ENCODE measurements around the gene CDC42EP1. TPM values are rescaled to one million over a fixed set of nuclear protein-coding genes. Genes with fewer than 3 reads are reported as not detected.

Gene CDC42EP1
- 100 to 1,000 TPM in 1 of 2 donors, 10 to 100 TPM in 1; 61.6 to 104 TPM for total RNA-seq

DNA sequence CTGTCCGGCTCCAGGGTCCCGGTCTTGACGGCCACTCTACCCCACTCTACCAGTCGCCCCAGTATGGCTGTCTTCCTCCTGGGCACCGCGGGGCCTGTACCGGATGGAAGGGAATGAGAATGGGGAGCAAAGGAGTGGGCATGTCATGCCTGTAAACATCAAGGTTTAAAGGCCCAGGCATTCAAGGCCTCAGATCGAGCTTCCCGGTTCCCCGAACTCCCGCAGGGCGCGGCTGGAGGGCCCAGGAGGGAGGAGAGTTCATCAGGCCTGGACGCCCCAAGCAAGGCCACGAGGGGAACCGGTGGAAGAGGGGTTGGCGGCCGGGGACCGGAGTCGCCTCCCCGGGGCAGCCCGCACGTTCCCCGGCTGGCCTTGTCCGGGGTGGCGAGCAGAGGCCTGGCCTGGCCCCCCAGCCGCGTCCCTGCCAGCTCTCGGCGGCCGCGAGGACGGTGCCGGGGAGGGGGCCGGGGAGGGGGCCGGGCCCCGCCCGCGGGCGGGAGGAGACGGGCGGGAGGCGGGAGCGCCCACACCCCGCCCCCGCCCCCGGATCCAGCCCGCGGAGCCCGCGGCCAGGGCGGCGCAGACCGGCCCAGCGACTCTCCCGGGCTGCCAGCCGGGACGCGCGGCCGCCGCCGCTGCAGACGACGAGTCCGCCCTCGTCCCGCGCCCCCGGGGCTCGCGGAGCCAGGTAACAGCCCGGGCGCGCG lies at the start of gene CDC42EP1:
Gene CDC42EP1 (plus strand): TSS at position 580 of the 707 bp plus-strand sequence. CDS start 5,870 bp downstream, outside the sequence.
- DNase-seq (ENCODE audit: low spot score) (no peak), ATAC-seq (ENCODE audit: insufficient number of reproducible peaks, low FRiP score, low read depth) (no peak)
- TF ChIP-seq, protein P1, sequence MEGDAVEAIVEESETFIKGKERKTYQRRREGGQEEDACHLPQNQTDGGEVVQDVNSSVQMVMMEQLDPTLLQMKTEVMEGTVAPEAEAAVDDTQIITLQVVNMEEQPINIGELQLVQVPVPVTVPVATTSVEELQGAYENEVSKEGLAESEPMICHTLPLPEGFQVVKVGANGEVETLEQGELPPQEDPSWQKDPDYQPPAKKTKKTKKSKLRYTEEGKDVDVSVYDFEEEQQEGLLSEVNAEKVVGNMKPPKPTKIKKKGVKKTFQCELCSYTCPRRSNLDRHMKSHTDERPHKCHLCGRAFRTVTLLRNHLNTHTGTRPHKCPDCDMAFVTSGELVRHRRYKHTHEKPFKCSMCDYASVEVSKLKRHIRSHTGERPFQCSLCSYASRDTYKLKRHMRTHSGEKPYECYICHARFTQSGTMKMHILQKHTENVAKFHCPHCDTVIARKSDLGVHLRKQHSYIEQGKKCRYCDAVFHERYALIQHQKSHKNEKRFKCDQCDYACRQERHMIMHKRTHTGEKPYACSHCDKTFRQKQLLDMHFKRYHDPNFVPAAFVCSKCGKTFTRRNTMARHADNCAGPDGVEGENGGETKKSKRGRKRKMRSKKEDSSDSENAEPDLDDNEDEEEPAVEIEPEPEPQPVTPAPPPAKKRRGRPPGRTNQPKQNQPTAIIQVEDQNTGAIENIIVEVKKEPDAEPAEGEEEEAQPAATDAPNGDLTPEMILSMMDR (IDR thresholded peaks at IDR 0.05): no peak
- Histone ChIP-seq H3K27me3 (replicated peaks; ENCODE audit: insufficient read depth) (no peaks in the 10 kb centered on the region), H3K9me3 (no peaks in the 10 kb centered on the region), H3K4me3 (peak within 1 kb of the TSS; percentile 95), H3K27ac (peak within 1 kb of the TSS; percentile 99 to 100), H3K36me3 (no peaks in the 10 kb centered on the region), H3K4me1 (ENCODE audit: control insufficient read depth in 1 of 2, low read depth in 2 of 2) (peaks cover 32 to 52% of the 10 kb centered on the region in 2 donors)

DNA sequence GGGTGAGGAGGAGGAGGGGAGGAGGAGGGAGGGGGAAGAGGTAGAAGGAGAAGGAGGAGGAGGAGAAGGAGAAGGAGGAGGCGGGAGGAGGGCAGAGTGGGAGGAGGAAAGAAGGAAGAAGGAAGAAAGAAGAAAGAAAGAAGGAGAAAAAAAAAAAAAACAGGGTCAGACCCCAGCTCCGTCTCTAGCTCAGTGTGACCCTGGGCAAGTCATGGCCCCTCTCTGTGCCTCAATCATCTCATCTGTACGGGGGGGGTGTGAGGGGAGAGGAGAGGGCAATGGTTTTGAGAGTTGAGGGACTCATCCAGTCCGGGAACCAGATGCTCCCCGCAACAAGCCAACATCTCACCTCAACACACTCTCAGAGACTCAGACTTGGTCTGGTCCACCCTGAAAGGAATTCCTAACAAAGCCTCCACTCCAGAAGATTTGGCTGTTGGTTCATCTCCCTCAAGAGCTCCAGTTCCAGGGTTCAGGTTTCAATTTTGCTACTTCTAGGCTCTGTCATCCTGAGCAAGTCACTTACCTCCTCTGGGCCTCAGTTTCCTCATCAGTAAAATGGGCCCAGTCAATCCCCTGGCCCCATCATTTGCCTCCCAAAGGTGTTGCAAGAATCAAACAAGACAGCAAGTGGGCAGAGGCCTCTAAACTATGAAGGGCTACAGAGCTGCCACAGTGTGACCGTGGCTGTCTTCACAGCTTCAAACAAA lies 48.7 kb upstream of the CDC42EP1 start:
- ATAC-seq (ENCODE audit: insufficient number of reproducible peaks, low FRiP score, low read depth): no peak
- H3K27ac ChIP-seq: no peak overlapping the region
- H3K4me1 ChIP-seq (ENCODE audit: control insufficient read depth in 1 of 2, low read depth in 2 of 2): no peaks in the 10 kb centered on the region

DNA sequence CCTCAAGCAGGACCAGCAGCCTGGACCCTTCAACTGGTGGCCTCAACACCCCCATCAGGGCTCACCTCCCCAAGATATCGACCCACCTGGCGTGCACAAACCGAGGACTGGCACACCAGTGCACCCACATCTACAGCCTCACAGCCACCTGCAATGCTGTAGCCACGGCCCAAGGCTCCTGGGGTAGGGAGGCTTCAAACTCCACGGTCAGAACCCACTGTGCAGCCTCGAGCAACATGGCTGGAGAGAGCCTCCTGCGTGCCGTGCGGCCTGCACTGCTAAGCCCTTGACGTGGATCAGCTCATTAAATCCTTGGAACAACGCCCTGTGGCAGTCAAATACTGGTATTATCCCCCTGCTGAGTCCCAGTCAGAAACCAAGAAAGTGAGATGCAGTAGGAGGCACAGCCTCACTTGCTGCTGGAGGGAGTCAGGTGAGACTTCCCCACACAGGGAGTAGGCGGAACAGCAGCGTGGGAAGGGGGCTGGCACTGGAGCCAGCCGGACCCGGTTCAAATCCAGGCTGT lies 45.7 kb upstream of the CDC42EP1 start:
- H3K9me3 ChIP-seq: no peaks in the 10 kb centered on the region
- peaks cover 0 to 9% of the 10 kb centered on the region in 2 donors for H3K4me1 ChIP-seq (ENCODE audit: control insufficient read depth in 1 of 2, low read depth in 2 of 2)
- H3K27ac ChIP-seq: no peak overlapping the region
- TF ChIP-seq, protein P1 (IDR thresholded peaks at IDR 0.05): no peak
- no peaks in the 10 kb centered on the region for H3K36me3 ChIP-seq
- ATAC-seq (ENCODE audit: insufficient number of reproducible peaks, low FRiP score, low read depth) (no peak), DNase-seq (ENCODE audit: low spot score) (no peak)
- H3K4me3 ChIP-seq: no peak overlapping the region
- no peaks in the 10 kb centered on the region for H3K27me3 ChIP-seq (replicated peaks; ENCODE audit: insufficient read depth)

More for the DNA sequence above, 48.7 kb upstream of the CDC42EP1 start:
- Histone ChIP-seq H3K36me3 (no peaks in the 10 kb centered on the region), H3K4me3 (no peak overlapping the region), H3K9me3 (no peaks in the 10 kb centered on the region), H3K27me3 (replicated peaks; ENCODE audit: insufficient read depth) (no peaks in the 10 kb centered on the region)
- DNase-seq (ENCODE audit: low spot score): no peak
- TF ChIP-seq, protein P1 (IDR thresholded peaks at IDR 0.05): no peak

GRCh38 chr22:37515901-37516300 lies 44.4 kb upstream of the CDC42EP1 start:
- ATAC-seq (ENCODE audit: insufficient number of reproducible peaks, low FRiP score, low read depth) (no peak), DNase-seq (ENCODE audit: low spot score) (no peak)
- Histone ChIP-seq H3K4me3 (no peak overlapping the region), H3K27me3 (replicated peaks; ENCODE audit: insufficient read depth) (no peaks in the 10 kb centered on the region), H3K36me3 (no peaks in the 10 kb centered on the region), H3K4me1 (ENCODE audit: control insufficient read depth in 1 of 2, low read depth in 2 of 2) (peaks cover 0 to 11% of the 10 kb centered on the region in 2 donors), H3K27ac (no peak overlapping the region), H3K9me3 (no peaks in the 10 kb centered on the region)
- TF ChIP-seq, protein P1 (IDR thresholded peaks at IDR 0.05): no peak

- no peaks in the 10 kb centered on the region for H3K27me3 ChIP-seq (replicated peaks; ENCODE audit: insufficient read depth)
- DNase-seq (ENCODE audit: low spot score) (no peak), ATAC-seq (ENCODE audit: insufficient number of reproducible peaks, low FRiP score, low read depth) (no peak)
- TF ChIP-seq, protein P1 (IDR thresholded peaks at IDR 0.05): no peak
- H3K27ac ChIP-seq: no peak overlapping the region
- H3K4me1 ChIP-seq (ENCODE audit: control insufficient read depth in 1 of 2, low read depth in 2 of 2): peaks cover 0 to 11% of the 10 kb centered on the region in 2 donors
- H3K9me3 ChIP-seq: no peaks in the 10 kb centered on the region
- no peak overlapping the region for H3K4me3 ChIP-seq
- no peaks in the 10 kb centered on the region for H3K36me3 ChIP-seq
Observed at GRCh38 chr22:37516456-37516855, 43.8 kb upstream of the CDC42EP1 start.
